ENCODE results near the gene B3GALT5.

Gene B3GALT5

GRCh38 chr21:39604951-39605350 lies 7.8 kb upstream of the B3GALT5 start:
- DNase-seq (ENCODE audit: low spot score), result no peak

GRCh38 chr21:39610703-39611102 lies 2.0 kb upstream of the B3GALT5 start:
- DNase-seq (ENCODE audit: low spot score), result no peak

- no peak for DNase-seq (ENCODE audit: low spot score)
Observed at GRCh38 chr21:39611551-39612190, 1.1 kb upstream of the B3GALT5 start.

GRCh38 chr21:39613041-39613934 lies 548 bp downstream of the B3GALT5 start:
- DNase-seq (ENCODE audit: low spot score), result no peak

- DNase-seq (ENCODE audit: low spot score), result no peak
Observed at GRCh38 chr21:39616211-39616772, 3.6 kb downstream of the B3GALT5 start.

- DNase-seq (ENCODE audit: low spot score), result no peak
Observed at GRCh38 chr21:39620856-39621255, 8.1 kb downstream of the B3GALT5 start.

- no peak for DNase-seq (ENCODE audit: low spot score)
Observed at GRCh38 chr21:39625211-39625895, 12.6 kb downstream of the B3GALT5 start.

- no peak for DNase-seq (ENCODE audit: low spot score)
Observed at GRCh38 chr21:39628385-39628784, 15.6 kb downstream of the B3GALT5 start.

- no peak for DNase-seq (ENCODE audit: low spot score)
Observed at GRCh38 chr21:39630191-39630591, 17.5 kb downstream of the B3GALT5 start.

GRCh38 chr21:39630827-39631226 lies 18.1 kb downstream of the B3GALT5 start:
- DNase-seq (ENCODE audit: low spot score), result no peak

- DNase-seq (ENCODE audit: low spot score), result no peak
Observed at GRCh38 chr21:39631842-39632562, 19.3 kb downstream of the B3GALT5 start.

GRCh38 chr21:39632796-39633442 lies 20.2 kb downstream of the B3GALT5 start:
- no peak for DNase-seq (ENCODE audit: low spot score)

- no peak for DNase-seq (ENCODE audit: low spot score)
Observed at GRCh38 chr21:39633770-39634181, 21.0 kb downstream of the B3GALT5 start.

- no peak for DNase-seq (ENCODE audit: low spot score)
Observed at GRCh38 chr21:39634507-39634906, 21.8 kb downstream of the B3GALT5 start.

- DNase-seq (ENCODE audit: low spot score), result no peak
Observed at GRCh38 chr21:39637197-39637970, 24.6 kb downstream of the B3GALT5 start.

GRCh38 chr21:39637971-39638240 lies 25.2 kb downstream of the B3GALT5 start:
- no peak for DNase-seq (ENCODE audit: low spot score)

GRCh38 chr21:39638281-39638680 lies 25.5 kb downstream of the B3GALT5 start:
- DNase-seq (ENCODE audit: low spot score), result no peak

GRCh38 chr21:39640754-39641153 lies 28.0 kb downstream of the B3GALT5 start:
- no peak for DNase-seq (ENCODE audit: low spot score)

- DNase-seq (ENCODE audit: low spot score), result no peak
Observed at GRCh38 chr21:39641827-39642450, 29.2 kb downstream of the B3GALT5 start.

GRCh38 chr21:39644062-39644560 lies 31.4 kb downstream of the B3GALT5 start:
- DNase-seq (ENCODE audit: low spot score), result no peak

Data from Ammon's horn (tissue), 1 donor.